PC-9 (cell line): ENCODE data around the gene ARHGAP42.

Source experiments
- CTCF ChIP-seq: fragments of 200-600 bp; sonication (generic); conservative IDR thresholded peaks from 2 replicates; pipeline ENCODE4 v1.6.1; 2017; ENCODE audit warnings: mixed run types, antibody characterized with exemption, mild to moderate bottlenecking, moderate library complexity
- EZH2 ChIP-seq: fragments of 200-600 bp; sonication (generic); IDR thresholded peaks from 2 replicates; pipeline ENCODE4 v1.8.0; 2017; ENCODE audit warnings: antibody characterized with exemption, low read depth

DNA sequence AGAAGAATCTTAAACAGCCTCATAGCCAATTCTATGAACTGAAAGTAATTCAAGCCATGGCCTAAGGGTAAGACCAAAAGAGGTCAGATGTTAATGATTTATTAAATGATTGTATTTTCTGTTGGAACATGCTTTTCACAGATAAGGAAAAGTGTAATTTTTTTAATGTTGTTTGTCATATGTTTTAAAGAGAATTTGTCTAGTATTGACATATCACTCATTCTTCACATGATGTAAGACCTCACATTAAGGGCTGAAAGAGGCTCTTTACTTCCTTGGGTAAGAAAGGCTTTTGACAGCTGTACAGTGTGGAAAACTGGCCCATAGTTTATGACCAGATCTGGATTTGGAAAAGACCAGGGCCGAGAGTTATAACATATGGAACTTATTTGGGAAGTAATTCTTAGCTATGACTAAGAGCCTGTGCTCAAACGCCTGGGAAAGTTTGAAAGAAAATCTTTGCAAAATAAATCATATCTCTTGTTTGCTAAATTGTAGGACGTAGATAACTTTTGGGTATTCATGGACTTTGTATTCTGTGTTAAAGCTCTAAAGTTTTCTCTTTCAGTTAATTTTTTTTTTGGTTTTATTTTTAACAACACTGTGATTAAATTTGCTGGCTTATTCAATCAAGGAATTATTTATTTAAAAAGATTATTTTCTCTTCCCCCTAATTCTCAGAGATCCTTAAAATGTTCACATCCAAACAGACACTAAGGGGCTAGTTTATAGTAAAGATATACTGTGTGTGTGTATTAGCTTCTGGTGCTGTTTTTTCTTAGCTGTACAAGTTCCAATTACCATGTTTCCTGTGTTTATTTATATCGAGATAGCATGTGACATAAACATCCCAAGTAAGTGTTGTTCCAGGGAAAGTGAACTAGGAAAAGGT lies 162.2 kb downstream of the ARHGAP42 start:
- TF ChIP-seq CTCF (no peak), EZH2 (no peak)
